Choroid plexus epithelial cell (primary cell): ENCODE results near the gene ADAMTS18.
"Not testable (repeated sequence)": the region's sequence is repeated elsewhere in the genome, so short reads cannot be mapped to it uniquely, and the experiment has no call there.

Experiments used
- DNase-seq: peaks from one replicate; pipeline ENCODE4 v3.0.0-alpha.2; 2010; ENCODE audit warnings: low read depth
- H3K4me3 ChIP-seq: 2 replicates; pipeline ENCODE4 v1.5.1; 2011; ENCODE audit warnings: low read depth, mild to moderate bottlenecking, control low read depth, low read length, moderate library complexity
- TF ChIP-seq, protein P1 (sequence below): conservative IDR thresholded peaks from 2 replicates; pipeline ENCODE4 v1.5.1; 2011; ENCODE audit warnings: low read depth, mild to moderate bottlenecking, control low read depth, inconsistent platforms, low read length, moderate library complexity

ADAMTS18 gene

DNA sequence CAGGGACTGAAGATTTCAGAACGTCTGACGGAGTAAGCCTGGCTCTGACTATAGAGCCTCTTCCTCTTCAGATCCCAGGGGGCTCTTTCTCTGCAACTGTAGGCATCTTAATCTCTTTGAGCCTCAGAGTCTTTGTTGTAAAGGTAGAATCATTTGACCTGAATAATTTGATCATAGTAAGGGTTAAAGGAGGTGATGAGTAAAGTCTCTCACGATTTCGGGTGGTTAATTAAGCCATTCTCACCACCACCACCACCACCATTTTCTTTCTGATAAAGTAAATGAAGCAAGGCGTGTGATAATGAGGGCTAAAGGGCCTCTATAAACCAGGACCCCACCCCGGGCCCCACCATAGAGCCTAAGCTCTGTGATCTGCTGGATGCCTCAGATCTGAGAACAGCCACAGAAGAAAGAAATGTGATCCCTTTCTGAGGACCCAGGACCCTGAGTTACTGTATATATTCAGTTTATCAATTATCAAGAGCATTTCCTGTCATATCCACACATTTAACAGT is 33.0 kb upstream of the ADAMTS18 start:
- TF ChIP-seq, protein P1, sequence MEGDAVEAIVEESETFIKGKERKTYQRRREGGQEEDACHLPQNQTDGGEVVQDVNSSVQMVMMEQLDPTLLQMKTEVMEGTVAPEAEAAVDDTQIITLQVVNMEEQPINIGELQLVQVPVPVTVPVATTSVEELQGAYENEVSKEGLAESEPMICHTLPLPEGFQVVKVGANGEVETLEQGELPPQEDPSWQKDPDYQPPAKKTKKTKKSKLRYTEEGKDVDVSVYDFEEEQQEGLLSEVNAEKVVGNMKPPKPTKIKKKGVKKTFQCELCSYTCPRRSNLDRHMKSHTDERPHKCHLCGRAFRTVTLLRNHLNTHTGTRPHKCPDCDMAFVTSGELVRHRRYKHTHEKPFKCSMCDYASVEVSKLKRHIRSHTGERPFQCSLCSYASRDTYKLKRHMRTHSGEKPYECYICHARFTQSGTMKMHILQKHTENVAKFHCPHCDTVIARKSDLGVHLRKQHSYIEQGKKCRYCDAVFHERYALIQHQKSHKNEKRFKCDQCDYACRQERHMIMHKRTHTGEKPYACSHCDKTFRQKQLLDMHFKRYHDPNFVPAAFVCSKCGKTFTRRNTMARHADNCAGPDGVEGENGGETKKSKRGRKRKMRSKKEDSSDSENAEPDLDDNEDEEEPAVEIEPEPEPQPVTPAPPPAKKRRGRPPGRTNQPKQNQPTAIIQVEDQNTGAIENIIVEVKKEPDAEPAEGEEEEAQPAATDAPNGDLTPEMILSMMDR: no peak
- no peak overlapping the region for H3K4me3 ChIP-seq
- DNase-seq: no peak

- not testable (repeated sequence) for H3K4me3 ChIP-seq, DNase-seq
These were observed 28.8 kb upstream of the ADAMTS18 start for GRCh38 chr16:77463659-77464058.

DNA sequence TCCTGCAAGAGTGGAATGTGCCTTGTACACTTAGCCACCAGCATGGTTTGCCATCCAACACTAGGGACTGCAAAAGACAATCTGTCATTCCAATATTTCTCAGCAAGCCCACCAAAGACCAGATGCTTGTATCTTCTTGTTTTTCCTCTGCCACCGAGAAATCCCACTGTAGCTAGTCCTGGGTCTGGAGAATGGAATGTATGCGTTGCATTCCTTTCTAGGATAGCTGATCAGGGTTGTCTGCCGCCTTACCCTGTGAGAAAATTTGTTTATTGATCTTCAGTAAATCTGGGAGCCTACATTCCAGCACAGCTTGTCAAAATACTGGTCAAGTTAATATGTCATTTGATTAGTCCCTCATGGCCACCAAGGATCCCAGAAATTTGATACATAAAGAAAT is 28.1 kb upstream of the ADAMTS18 start:
- TF ChIP-seq, protein P1: no peak

GRCh38 chr16:77459534-77460254 is 24.9 kb upstream of the ADAMTS18 start:
- H3K4me3 ChIP-seq: no peak overlapping the region

More for the DNA sequence above, 28.1 kb upstream of the ADAMTS18 start:
- no peak overlapping the region for H3K4me3 ChIP-seq
- no peak for DNase-seq

DNA sequence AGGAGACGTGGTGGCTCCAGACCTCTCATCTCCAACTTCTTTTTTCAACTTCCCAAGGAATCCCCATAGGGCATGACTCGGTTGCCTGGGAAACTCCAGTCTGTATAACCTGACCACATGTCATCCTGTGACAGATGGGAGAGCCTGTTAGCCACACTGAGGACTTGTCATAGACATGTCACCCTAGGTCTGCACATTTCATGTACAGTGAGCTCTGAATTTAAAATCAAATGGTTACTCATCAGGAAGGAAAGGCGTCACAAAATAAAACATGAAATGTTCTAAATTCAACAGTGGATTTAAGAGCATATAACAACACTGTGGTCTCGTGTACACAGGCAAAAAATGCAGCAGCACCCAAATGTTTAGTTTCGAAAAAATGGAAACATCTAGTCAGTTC is 22.2 kb upstream of the ADAMTS18 start:
- no peak overlapping the region for H3K4me3 ChIP-seq
- TF ChIP-seq, protein P1: no peak
- peak; percentile 18 for DNase-seq

More at GRCh38 chr16:77459534-77460254, 24.9 kb upstream of the ADAMTS18 start:
- TF ChIP-seq, protein P1: no peak
- peak; percentile 71 for DNase-seq

GRCh38 chr16:77452243-77452642 is 17.4 kb upstream of the ADAMTS18 start:
- no peak overlapping the region for H3K4me3 ChIP-seq
- DNase-seq: no peak
- TF ChIP-seq, protein P1: no peak

GRCh38 chr16:77450790-77451487 is 16.1 kb upstream of the ADAMTS18 start:
- TF ChIP-seq, protein P1: no peak
- no peak for DNase-seq
- H3K4me3 ChIP-seq: no peak overlapping the region
